ENCODE measurements around the gene D2HGDH.
A peak's percentile ranks its signal among the peaks of the same experiment; 100 is the strongest.

The D2HGDH gene

DNA sequence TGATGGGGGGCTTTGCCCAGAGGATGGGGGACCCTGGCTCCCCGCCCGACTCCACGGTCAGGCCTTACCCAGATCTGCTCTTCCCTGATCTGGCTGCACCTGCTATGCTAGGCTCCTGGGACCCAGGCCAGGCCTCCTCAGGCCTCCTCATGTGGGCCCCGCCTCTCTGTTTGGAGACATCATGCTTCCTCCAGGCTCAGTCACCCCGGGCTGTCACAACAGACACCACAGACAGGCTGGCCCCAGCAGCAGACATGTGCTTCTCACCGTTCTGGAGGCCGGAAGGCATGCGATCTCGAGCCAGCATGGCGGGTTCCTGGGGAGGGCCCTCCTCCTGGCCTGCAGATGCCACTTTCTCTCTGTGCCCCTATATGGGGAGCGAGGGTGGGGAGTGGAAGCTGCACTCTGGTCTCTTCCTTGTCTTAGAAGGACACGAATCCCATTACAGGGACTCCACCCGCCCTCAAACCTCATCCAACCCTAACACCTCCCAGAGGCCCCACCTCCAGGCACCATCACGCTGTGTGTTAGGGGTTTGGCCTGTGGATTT is 63.7 kb downstream of the D2HGDH start:
- Histone ChIP-seq H4K8ac (ENCODE audit: low read depth, low read length) (peak overlapping the region; percentile 65), H3K14ac (ENCODE audit: low read length) (peak overlapping the region; percentile 56), H3K9ac (ENCODE audit: low read depth, low read length, poor library complexity) (peak overlapping the region; percentile 21), H3K18ac (ENCODE audit: low read length) (peak overlapping the region; percentile 71), H2BK15ac (ENCODE audit: low read length) (peak overlapping the region; percentile 11), H2AFZ (ENCODE audit: low read length) (peak overlapping the region; percentile 17), H2AK5ac (ENCODE audit: low read depth, low read length) (peak overlapping the region; percentile 84), H3K4me2 (ENCODE audit: insufficient read depth, low read length, poor library complexity, severe bottlenecking) (no peak overlapping the region), H3K27me3 (ENCODE audit: control insufficient read depth in 3 of 3, insufficient read depth in 3 of 3, low read depth in 1 of 3, low read length in 3 of 3) (peaks cover 0 to 3% (median 0%) of the 10 kb centered on the region in 3 experiments), H2BK120ac (ENCODE audit: low read depth, low read length) (no peak overlapping the region), H2BK12ac (ENCODE audit: low read length) (peak overlapping the region; percentile 58), H3K23ac (ENCODE audit: low read depth, low read length, poor library complexity) (peak overlapping the region; percentile 80), H3K4me1 (ENCODE audit: control insufficient read depth in 2 of 2, insufficient read depth in 1 of 2, low read depth in 1 of 2, low read length in 2 of 2) (peaks cover 0 to 4% of the 10 kb centered on the region in 2 donors), H3K27ac (replicated peaks; ENCODE audit: low read length) (no peak overlapping the region), H3K79me1 (ENCODE audit: low read depth, low read length) (peaks cover 5% of the 10 kb centered on the region), H3K36me3 (replicated peaks in 1 of 2; ENCODE audit: control insufficient read depth in 2 of 2, insufficient read depth in 2 of 2, low read length in 2 of 2) (no peaks in the 10 kb centered on the region), H4K91ac (ENCODE audit: low read depth, low read length, poor library complexity) (no peak overlapping the region), H3K9me3 (replicated peaks in 1 of 2; ENCODE audit: control insufficient read depth in 2 of 2, insufficient read depth in 1 of 2, low read depth in 1 of 2, low read length in 2 of 2) (no peaks in the 10 kb centered on the region), H3K4me3 (ENCODE audit: low read length in 2 of 2) (no peak overlapping the region), H3K4ac (ENCODE audit: low read length) (no peak overlapping the region), H2BK5ac (ENCODE audit: low read length) (peak overlapping the region; percentile 66)
- DNase-seq (ENCODE audit: low spot score) = no peak
- WGBS, 2 donors (ENCODE audit: extremely low coverage in 2 of 2, insufficient read length in 2 of 2, insufficient replicate concordance in 1 of 2) = no CpG with 5 or more reads among the region's 14 CpGs

DNA sequence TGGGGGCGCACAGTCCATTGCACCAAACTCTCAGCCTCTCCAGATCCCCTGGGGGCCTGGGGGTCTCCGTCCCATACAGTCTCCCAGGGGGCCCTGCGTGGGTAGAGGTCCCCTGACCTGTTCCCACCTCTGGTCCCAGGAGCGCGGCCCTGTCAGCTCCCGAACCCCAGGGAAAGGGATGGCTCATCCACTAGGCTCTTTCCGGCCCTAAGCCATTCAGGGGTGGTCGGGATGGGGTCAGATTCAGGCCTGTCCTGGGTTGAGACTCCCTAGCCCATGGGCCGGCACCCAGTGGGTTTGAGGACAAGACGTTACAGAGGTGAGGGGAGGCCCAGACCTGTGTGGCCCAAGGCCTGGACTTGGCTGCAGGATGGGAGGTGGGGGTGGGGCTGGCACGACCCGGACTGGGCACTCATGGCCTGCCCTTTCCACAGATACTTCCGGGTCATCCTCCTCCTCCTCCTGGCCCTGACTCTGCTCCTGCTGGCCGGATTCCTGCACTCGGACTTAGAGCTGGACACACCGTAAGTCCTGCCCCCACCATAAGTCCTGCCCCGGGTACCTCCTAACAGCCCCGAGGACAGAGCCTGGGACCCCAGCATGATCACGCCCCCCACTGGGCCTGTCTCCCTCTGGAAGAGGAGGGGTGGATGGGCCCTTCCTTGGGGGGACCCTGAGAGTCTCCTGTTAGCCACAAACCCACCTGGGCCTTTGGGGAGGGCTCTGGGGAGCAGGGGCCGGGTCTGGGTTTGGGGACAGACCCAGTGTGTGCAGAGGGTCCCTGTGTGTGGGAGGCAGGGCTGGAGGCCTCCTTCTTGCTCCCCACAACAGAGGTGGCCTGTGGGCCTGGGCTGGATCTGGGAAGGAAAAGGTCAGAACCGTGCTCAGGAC is 64.4 kb downstream of the D2HGDH start:
- WGBS, 2 donors (ENCODE audit: extremely low coverage in 2 of 2, insufficient read length in 2 of 2, insufficient replicate concordance in 1 of 2) = no CpG with 5 or more reads among the region's 21 CpGs
- peak overlapping the region; percentile 66 for H2BK5ac ChIP-seq (ENCODE audit: low read length)
- H3K4me1 ChIP-seq (ENCODE audit: control insufficient read depth in 2 of 2, insufficient read depth in 1 of 2, low read depth in 1 of 2, low read length in 2 of 2) = peaks cover 0 to 4% of the 10 kb centered on the region in 2 donors
- H3K9me3 ChIP-seq (replicated peaks in 1 of 2; ENCODE audit: control insufficient read depth in 2 of 2, insufficient read depth in 1 of 2, low read depth in 1 of 2, low read length in 2 of 2) = no peaks in the 10 kb centered on the region
- peak overlapping the region; percentile 84 for H2AK5ac ChIP-seq (ENCODE audit: low read depth, low read length)
- H2BK12ac ChIP-seq (ENCODE audit: low read length) = peak overlapping the region; percentile 84
- peak overlapping the region; percentile 71 for H3K18ac ChIP-seq (ENCODE audit: low read length)
- H4K8ac ChIP-seq (ENCODE audit: low read depth, low read length) = peak overlapping the region; percentile 65
- no peak overlapping the region for H3K23ac ChIP-seq (ENCODE audit: low read depth, low read length, poor library complexity)
- peaks cover 8% of the 10 kb centered on the region for H3K79me1 ChIP-seq (ENCODE audit: low read depth, low read length)
- H3K27me3 ChIP-seq (ENCODE audit: control insufficient read depth in 3 of 3, insufficient read depth in 3 of 3, low read depth in 1 of 3, low read length in 3 of 3) = peaks cover 0 to 7% (median 0%) of the 10 kb centered on the region in 3 experiments
- peak overlapping the region; percentile 23 for H3K4ac ChIP-seq (ENCODE audit: low read length)
- H3K27ac ChIP-seq (replicated peaks; ENCODE audit: low read length) = no peak overlapping the region
- H3K4me2 ChIP-seq (ENCODE audit: insufficient read depth, low read length, poor library complexity, severe bottlenecking) = no peak overlapping the region
- H3K14ac ChIP-seq (ENCODE audit: low read length) = peak overlapping the region; percentile 4
- H3K4me3 ChIP-seq (ENCODE audit: low read length in 2 of 2) = no peak overlapping the region
- no peak overlapping the region for H2BK120ac ChIP-seq (ENCODE audit: low read depth, low read length)
- H2AFZ ChIP-seq (ENCODE audit: low read length) = no peak overlapping the region
- H4K91ac ChIP-seq (ENCODE audit: low read depth, low read length, poor library complexity) = no peak overlapping the region
- no peak for DNase-seq (ENCODE audit: low spot score)
- peak overlapping the region; percentile 70 for H3K9ac ChIP-seq (ENCODE audit: low read depth, low read length, poor library complexity)
- H3K36me3 ChIP-seq (replicated peaks in 1 of 2; ENCODE audit: control insufficient read depth in 2 of 2, insufficient read depth in 2 of 2, low read length in 2 of 2) = no peaks in the 10 kb centered on the region
- H2BK15ac ChIP-seq (ENCODE audit: low read length) = peak overlapping the region; percentile 75

DNA sequence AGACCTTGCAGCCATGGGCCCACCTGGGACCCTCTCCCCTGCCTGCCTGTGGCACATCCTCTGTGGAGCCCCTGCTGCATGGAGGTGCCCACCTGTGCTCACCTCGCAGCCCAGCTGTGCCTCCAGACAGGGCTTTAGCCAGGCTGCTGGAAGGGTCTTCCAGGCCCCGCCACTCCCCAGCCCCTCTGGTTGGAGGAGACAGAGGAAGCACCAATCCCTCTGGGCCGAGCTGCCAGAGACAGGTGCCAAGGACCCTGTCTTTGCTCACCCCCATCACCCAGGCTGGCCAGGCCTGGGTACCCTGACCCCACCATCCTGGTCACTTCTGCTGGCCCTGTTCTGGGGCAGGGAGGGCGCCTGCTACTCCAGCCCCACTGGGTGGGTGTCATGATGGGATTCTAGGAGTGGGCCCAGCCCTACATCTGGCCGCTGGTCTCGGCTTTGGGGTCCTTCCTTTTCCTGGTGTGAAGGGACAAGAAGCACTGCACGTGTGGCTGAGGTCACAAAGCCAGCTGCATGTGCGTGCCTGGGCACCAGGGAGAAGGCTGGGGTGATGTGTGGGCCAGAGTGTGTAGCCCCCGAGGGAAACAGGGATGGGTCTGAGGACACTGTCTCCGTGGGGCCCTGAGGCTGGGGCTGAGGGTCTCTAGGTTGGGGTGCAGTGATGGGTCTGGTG is 65.2 kb downstream of the D2HGDH start:
- Histone ChIP-seq H2BK5ac (ENCODE audit: low read length) (peak overlapping the region; percentile 46), H3K18ac (ENCODE audit: low read length) (peak overlapping the region; percentile 83), H3K79me1 (ENCODE audit: low read depth, low read length) (peaks cover 8% of the 10 kb centered on the region), H3K4me1 (ENCODE audit: control insufficient read depth in 2 of 2, insufficient read depth in 1 of 2, low read depth in 1 of 2, low read length in 2 of 2) (peaks cover 6 to 9% of the 10 kb centered on the region in 2 donors), H2AK5ac (ENCODE audit: low read depth, low read length) (peak overlapping the region; percentile 68), H3K4ac (ENCODE audit: low read length) (no peak overlapping the region), H2BK15ac (ENCODE audit: low read length) (peak overlapping the region; percentile 75), H2BK120ac (ENCODE audit: low read depth, low read length) (no peak overlapping the region), H2BK12ac (ENCODE audit: low read length) (no peak overlapping the region), H3K4me2 (ENCODE audit: insufficient read depth, low read length, poor library complexity, severe bottlenecking) (no peak overlapping the region), H3K9me3 (replicated peaks in 1 of 2; ENCODE audit: control insufficient read depth in 2 of 2, insufficient read depth in 1 of 2, low read depth in 1 of 2, low read length in 2 of 2) (no peaks in the 10 kb centered on the region), H3K27me3 (ENCODE audit: control insufficient read depth in 3 of 3, insufficient read depth in 3 of 3, low read depth in 1 of 3, low read length in 3 of 3) (peaks cover 0 to 7% (median 0%) of the 10 kb centered on the region in 3 experiments), H2AFZ (ENCODE audit: low read length) (no peak overlapping the region), H3K4me3 (ENCODE audit: low read length in 2 of 2) (no peak overlapping the region), H3K14ac (ENCODE audit: low read length) (peak overlapping the region; percentile 63), H3K36me3 (replicated peaks in 1 of 2; ENCODE audit: control insufficient read depth in 2 of 2, insufficient read depth in 2 of 2, low read length in 2 of 2) (no peaks in the 10 kb centered on the region), H3K23ac (ENCODE audit: low read depth, low read length, poor library complexity) (no peak overlapping the region), H3K27ac (replicated peaks; ENCODE audit: low read length) (no peak overlapping the region), H4K91ac (ENCODE audit: low read depth, low read length, poor library complexity) (no peak overlapping the region), H3K9ac (ENCODE audit: low read depth, low read length, poor library complexity) (peak overlapping the region; percentile 34), H4K8ac (ENCODE audit: low read depth, low read length) (no peak overlapping the region)
- DNase-seq (ENCODE audit: low spot score) = no peak
- WGBS, 2 donors (ENCODE audit: extremely low coverage in 2 of 2, insufficient read length in 2 of 2, insufficient replicate concordance in 1 of 2) = no CpG with 5 or more reads among the region's 10 CpGs

Measured in neuronal stem cell (in vitro differentiated cells).